Keratinocyte (primary cell): ENCODE measurements around the gene AOX1. TPM values are rescaled to one million over a fixed set of nuclear protein-coding genes. Genes with fewer than 3 reads are reported as not detected.

ENCODE experiments used
- DNase-seq: peaks from one replicate; pipeline ENCODE4 v3.0.0-alpha.2; 2011; ENCODE audit warnings: low read depth, missing footprints, low spot score
- FAIRE-seq: peaks from 2 replicates; lab custom pipeline; 2011; peaks lifted over from hg19 to GRCh38; lab: Jason Lieb, UNC
- H2AFZ ChIP-seq: 2 replicates; pipeline ENCODE4 v1.6.0; 2012; ENCODE audit warnings: low read length, control low read depth, inconsistent platforms; ENCODE audit not compliant: control insufficient read depth
- H3K27ac ChIP-seq: 2 replicates; pipeline ENCODE4 v1.5.1; 2011; ENCODE audit warnings: low read length; ENCODE audit not compliant: control insufficient read depth, insufficient read depth
- H3K27me3 ChIP-seq: 3 replicates; pipeline ENCODE4 v1.6.0; 2011; ENCODE audit warnings: low read length; ENCODE audit not compliant: control insufficient read depth, insufficient read depth; ENCODE audit errors: extremely low read depth
- H3K36me3 ChIP-seq, 2 experiments: 2 replicates in 1 of 2; 3 replicates in 1 of 2; pipeline ENCODE4 v1.5.1; 2011; ENCODE audit warnings: low read length in 2 of 2, mild to moderate bottlenecking in 1 of 2; ENCODE audit not compliant: control insufficient read depth in 2 of 2, insufficient read depth in 2 of 2; ENCODE audit errors: extremely low read depth in 1 of 2
- H3K4me1 ChIP-seq: 3 replicates; pipeline ENCODE4 v1.5.1; 2011; ENCODE audit warnings: low read length; ENCODE audit not compliant: control insufficient read depth, insufficient read depth; ENCODE audit errors: extremely low read depth
- H3K4me2 ChIP-seq: 3 replicates; pipeline ENCODE4 v1.6.0; 2011; ENCODE audit warnings: low read depth, low read length; ENCODE audit not compliant: control insufficient read depth, insufficient read depth; ENCODE audit errors: extremely low read depth
- H3K4me3 ChIP-seq, 3 experiments: fragments of 200-600 bp in 1 of 3; sonication (generic) in 1 of 3; 2 replicates in 2 of 3; 3 replicates in 1 of 3; pipeline ENCODE4 v1.5.1; 2011 to 2016; ENCODE audit warnings: low read length in 3 of 3, mild to moderate bottlenecking in 3 of 3, control low read depth in 2 of 3, inconsistent platforms in 1 of 3, low read depth in 1 of 3, mixed read lengths in 1 of 3, mixed run types in 1 of 3, moderate library complexity in 1 of 3; ENCODE audit not compliant: control insufficient read depth in 2 of 3, insufficient read depth in 2 of 3; ENCODE audit errors: extremely low read depth in 1 of 3
- H3K79me2 ChIP-seq: 2 replicates; pipeline ENCODE4 v1.6.0; 2012; ENCODE audit warnings: low read length; ENCODE audit not compliant: control insufficient read depth, insufficient read depth
- H3K9ac ChIP-seq: 3 replicates; pipeline ENCODE4 v1.6.0; 2011; ENCODE audit warnings: low read length; ENCODE audit not compliant: control insufficient read depth, insufficient read depth; ENCODE audit errors: extremely low read depth
- H3K9me1 ChIP-seq: 3 replicates; pipeline ENCODE4 v1.6.0; 2011; ENCODE audit warnings: low read length; ENCODE audit not compliant: control insufficient read depth, insufficient read depth; ENCODE audit errors: extremely low read depth
- H3K9me3 ChIP-seq: 2 replicates; pipeline ENCODE4 v1.5.1; 2012; ENCODE audit warnings: low read depth, low read length; ENCODE audit not compliant: control insufficient read depth
- H4K20me1 ChIP-seq: 3 replicates; pipeline ENCODE4 v1.6.0; 2011; ENCODE audit warnings: low read length; ENCODE audit not compliant: control insufficient read depth, insufficient read depth; ENCODE audit errors: extremely low read depth
- CTCF ChIP-seq, 3 experiments: IDR thresholded peaks in 1 of 3; conservative IDR thresholded peaks in 1 of 3; optimal IDR thresholded peaks in 1 of 3; 2 replicates in 2 of 3; 3 replicates in 1 of 3; pipeline versions ENCODE3 to v1.5.1; 2011; ENCODE audit warnings: low read length in 3 of 3, mild to moderate bottlenecking in 3 of 3, moderate library complexity in 2 of 3, control low read depth in 1 of 3, inconsistent platforms in 1 of 3; ENCODE audit not compliant: insufficient read depth in 2 of 3; ENCODE audit errors: extremely low read depth in 1 of 3
- EZH2 ChIP-seq: IDR thresholded peaks from one replicate; pipeline ENCODE4 v1.6.1; 2012; ENCODE audit warnings: inconsistent platforms, mild to moderate bottlenecking, low read length, moderate library complexity
- dilution Hi-C: fragments of 300-500 bp; cut with MboI; formaldehyde crosslinking; loops from one replicate; pipeline ENCODE4 v1.7.0; 2020; ENCODE audit warnings: low sequenced_read_pairs; ENCODE audit not compliant: extremely low pct_ligation_motif_present
- polyA plus RNA-seq, 5 experiments: library from polyadenylated mRNA; depleted of rRNA in 3 of 5; stranded (reverse) in 3 of 5; stranded (forward) in 1 of 5; unstranded in 1 of 5; fragments of >200 nt; gene quantifications; 1 replicate in 1 of 5; 2 replicates in 3 of 5; 3 replicates in 1 of 5; pipeline versions ENCODE4 v1.2.1 to v1.2.3, GENCODE V29; 2011 to 2012; ENCODE audit warnings: missing spikeins in 2 of 5, low read depth in 1 of 5, low replicate concordance in 1 of 5

AOX1 gene
- polyA plus RNA-seq, 1 donor (not counting 4 experiments of a cell fraction or from before 2014, with no cell fraction given): 12.2 TPM

- Histone ChIP-seq H3K36me3 (no peaks in the 10 kb centered on the region), H2AFZ (no peak overlapping the region), H4K20me1 (no peaks in the 10 kb centered on the region), H3K4me2 (no peak overlapping the region), H3K9me3 (no peaks in the 10 kb centered on the region), H3K4me1 (peaks cover 24% of the 10 kb centered on the region), H3K9me1 (no peaks in the 10 kb centered on the region), H3K9ac (no peak overlapping the region), H3K79me2 (no peaks in the 10 kb centered on the region), H3K4me3 (no peak overlapping the region), H3K27me3 (no peaks in the 10 kb centered on the region), H3K27ac (no peak overlapping the region)
- FAIRE-seq (no peak), DNase-seq (no peak)
- dilution Hi-C loops: no loop called here
- TF ChIP-seq EZH2: no peak
Observed at GRCh38 chr2:200616656-200617055, 30.8 kb downstream of the AOX1 start.

DNA sequence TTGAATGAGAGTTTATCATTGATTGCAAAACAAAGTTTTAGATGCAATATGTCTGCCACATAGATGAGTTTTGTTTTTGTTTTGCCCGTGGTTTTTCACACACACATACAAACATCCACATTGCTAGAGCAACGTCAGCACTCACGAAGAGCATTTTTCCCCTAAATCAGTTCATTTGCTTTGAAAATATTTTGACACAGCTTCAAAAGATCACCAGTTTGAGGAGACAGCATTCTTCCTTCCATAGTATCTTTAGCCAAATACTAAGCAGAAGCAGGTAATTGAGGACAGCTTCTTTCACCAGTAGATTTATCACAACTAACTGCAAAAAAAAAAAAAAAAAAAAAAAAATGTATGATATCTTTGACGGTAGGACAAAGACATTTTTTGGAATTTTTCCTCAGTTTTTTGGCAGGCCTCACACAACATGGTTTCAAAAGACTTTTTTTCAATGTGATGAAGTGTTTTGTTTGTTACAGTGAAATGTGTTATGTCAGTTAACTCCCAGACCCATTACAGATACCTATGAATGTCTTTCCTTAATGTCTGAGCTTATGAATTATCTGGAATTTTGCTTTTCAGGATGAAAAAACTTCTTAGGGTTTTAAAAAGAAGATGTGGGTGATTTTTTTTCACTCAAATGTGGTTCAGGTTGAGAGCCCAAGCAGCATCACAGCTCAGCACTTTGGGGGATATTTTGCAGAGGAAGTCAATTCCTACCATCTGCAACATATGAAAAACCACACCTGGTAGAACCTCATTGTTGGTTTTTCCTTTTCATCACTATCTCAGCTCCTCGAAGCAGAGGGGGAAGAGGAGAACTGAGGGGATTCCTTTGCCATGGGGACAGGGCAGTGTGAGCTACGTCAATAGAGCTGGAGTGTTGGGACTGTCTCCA lies 31.6 kb downstream of the AOX1 start:
- Histone ChIP-seq H3K4me2 (no peak overlapping the region), H2AFZ (no peak overlapping the region), H3K36me3 (no peaks in the 10 kb centered on the region), H3K27ac (no peak overlapping the region), H3K4me1 (peaks cover 24% of the 10 kb centered on the region), H3K9me3 (no peaks in the 10 kb centered on the region), H3K27me3 (no peaks in the 10 kb centered on the region), H4K20me1 (no peaks in the 10 kb centered on the region), H3K79me2 (no peaks in the 10 kb centered on the region), H3K9ac (no peak overlapping the region), H3K4me3 (no peak overlapping the region), H3K9me1 (no peaks in the 10 kb centered on the region)
- dilution Hi-C loops: no loop called here
- FAIRE-seq: no peak
- no peak for DNase-seq
- no peak for TF ChIP-seq EZH2
- TF ChIP-seq CTCF (optimal IDR thresholded peaks at IDR 0.05 in 1 of 3, IDR thresholded peaks at IDR 0.05 in 1 of 3, conservative IDR thresholded peaks at IDR 0.05 in 1 of 3; ENCODE audit: extremely low read depth in 1 of 3, insufficient read depth in 2 of 3, low read length in 3 of 3): no peak
